Ovary (tissue), 9 donors: ENCODE data around the gene FTCDNL1. TPM values are rescaled to one million over a fixed set of nuclear protein-coding genes. Genes with fewer than 3 reads are reported as not detected.

Source experiments
- DNase-seq, 5 donors: peaks; one replicate each; pipeline ENCODE4 v3.0.0-alpha.2; 2019 to 2020
- H3K27ac ChIP-seq, 2 donors: fragments of 200-600 bp; one replicate each; pipeline versions ENCODE4 v1.5.1 to v1.8.0; 2019 to 2022
- H3K27me3 ChIP-seq: fragments of 200-600 bp; one replicate; pipeline ENCODE4 v1.8.0; 2022
- H3K36me3 ChIP-seq: fragments of 200-600 bp; sonication (generic); one replicate; pipeline ENCODE4 v1.5.1; 2019
- H3K4me1 ChIP-seq: one replicate; pipeline ENCODE4 v1.8.1; 2013; ENCODE audit warnings: mild to moderate bottlenecking, moderate library complexity; ENCODE audit not compliant: insufficient read depth
- H3K4me3 ChIP-seq: fragments of 200-600 bp; sonication (generic); one replicate; pipeline ENCODE4 v1.5.1; 2017
- H3K9me3 ChIP-seq, 2 donors: fragments of 200-600 bp in 1 of 2; sonication (generic) in 1 of 2; one replicate each; pipeline versions ENCODE4 v1.5.1 to v1.8.1; 2013 to 2019; ENCODE audit warnings: mild to moderate bottlenecking in 1 of 2, moderate library complexity in 1 of 2
- CTCF ChIP-seq, 3 donors: fragments of 450-650 bp in 2 of 3; fragments of 200-600 bp in 1 of 3; IDR thresholded peaks; one replicate each; pipeline versions ENCODE4 v1.5.1 to v1.8.0; 2016 to 2022; ENCODE audit warnings: antibody characterized with exemption in 3 of 3, mild to moderate bottlenecking in 1 of 3
- EP300 ChIP-seq: sonication (generic); formaldehyde crosslinking; IDR thresholded peaks from one replicate; pipeline ENCODE4 v1.6.1; 2017; ENCODE audit warnings: antibody characterized with exemption
- POLR2A ChIP-seq: fragments of 450-650 bp; IDR thresholded peaks from one replicate; pipeline ENCODE4 v1.6.1; 2017; ENCODE audit warnings: antibody characterized with exemption, mild to moderate bottlenecking, moderate library complexity
- WGBS, 3 donors: extraction: QIAGEN DNeasy Blood & Tissue Kit in 1 of 3; methylation state at CpG; one replicate each; pipeline versions ENCODE4 v1.1.5 to v1.1.7; 2013 to 2017; 5-methylcytosine and 5-hydroxymethylcytosine counted together
- intact Hi-C, 4 donors: fragments of 100-400 bp; cut with DNase I; formaldehyde crosslinking; loops; one replicate each; pipeline versions ENCODE4 v1.11.0 to v1.15.1; 2022 to 2023
- polyA plus RNA-seq, 2 donors: library from polyadenylated mRNA; stranded (reverse); fragments of 200-250 nt in 1 of 2; fragments of 350-450 nt in 1 of 2; fragmentation: Illumina TruSeq in 1 of 2; extraction: RNeasy Lipid Tissue Mini Kit (QIAGEN cat#74804) in 1 of 2; gene quantifications; one replicate each; pipeline ENCODE4 v1.2.3, GENCODE V29; 2013 to 2014
- total RNA-seq, 7 donors: library from RNA; depleted of rRNA in 2 of 7; stranded (reverse); fragments of >200 nt in 2 of 7; fragmentation: NEBNext Ultra II Directional in 3 of 7; extraction: Animal tissue kit (Norgen Biotek cat#: 25700) in 3 of 7; gene quantifications; one replicate each; pipeline versions ENCODE4 v1.1.0 to v1.2.4, GENCODE V29; 2016 to 2023
- donor health status: DM: no; HTN: no; CAD: no; lungs with moderate emphysema.
- donor health status: DM: no; HTN: no; CAD: no.
- donor health status: Bipolar disorder and iron deficiency.
- donor health status: DM: yes; HTN: yes; CAD: no.
- donor health status: DM: no; HTN: no; CAD: no.
- donor health status: DM: yes; HTN: yes; CAD: no.

FTCDNL1 gene
- total and polyA plus RNA-seq, 9 donors: 0.56 to 3.4 (median 2.1) TPM

GRCh38 chr2:199764273-199764800 is 86.7 kb downstream of the FTCDNL1 start:
- Histone ChIP-seq H3K4me1 (no peaks in the 10 kb centered on the region), H3K4me3 (no peak overlapping the region), H3K27ac (no peak overlapping the region), H3K9me3 (no peaks in the 10 kb centered on the region), H3K27me3 (no peaks in the 10 kb centered on the region), H3K36me3 (no peaks in the 10 kb centered on the region)
- WGBS, 3 donors: 90 to 94% (median 93%) methylated on average over 7 of the region's 7 CpGs
- intact Hi-C loops: no loop called here
- DNase-seq: no peak
- TF ChIP-seq POLR2A: no peak
- no peak for TF ChIP-seq CTCF (IDR thresholded peaks at IDR 0.05)
- TF ChIP-seq EP300: no peak

GRCh38 chr2:199762963-199763362 is 88.0 kb downstream of the FTCDNL1 start:
- intact Hi-C loops: no loop called here
- no peaks in the 10 kb centered on the region for H3K36me3 ChIP-seq
- no peak for TF ChIP-seq CTCF (IDR thresholded peaks at IDR 0.05)
- TF ChIP-seq POLR2A: no peak
- no peak for TF ChIP-seq EP300
- H3K4me3 ChIP-seq: no peak overlapping the region
- no peaks in the 10 kb centered on the region for H3K9me3 ChIP-seq
- no peak overlapping the region for H3K27ac ChIP-seq
- H3K27me3 ChIP-seq: no peaks in the 10 kb centered on the region
- DNase-seq: no peak
- WGBS, 3 donors: 81 to 85% (median 82%) methylated on average over 4 of the region's 4 CpGs
- H3K4me1 ChIP-seq: no peaks in the 10 kb centered on the region

- TF ChIP-seq EP300: no peak
- TF ChIP-seq CTCF (IDR thresholded peaks at IDR 0.05): no peak
- TF ChIP-seq POLR2A: no peak
- H3K4me1 ChIP-seq: no peaks in the 10 kb centered on the region
- H3K9me3 ChIP-seq: no peaks in the 10 kb centered on the region
- DNase-seq: no peak
- H3K4me3 ChIP-seq: no peak overlapping the region
- 93 to 97% (median 96%) methylated on average over 3 of the region's 3 CpGs for WGBS, 3 donors
- H3K27me3 ChIP-seq: no peaks in the 10 kb centered on the region
- no peaks in the 10 kb centered on the region for H3K36me3 ChIP-seq
- H3K27ac ChIP-seq: no peak overlapping the region
- intact Hi-C loops: no loop called here
Measured at GRCh38 chr2:199760574-199760973, 90.4 kb downstream of the FTCDNL1 start.

GRCh38 chr2:199757233-199757870 is 93.6 kb downstream of the FTCDNL1 start:
- TF ChIP-seq CTCF (IDR thresholded peaks at IDR 0.05) (no peak), POLR2A (no peak), EP300 (no peak)
- Histone ChIP-seq H3K27ac (no peak overlapping the region), H3K9me3 (no peaks in the 10 kb centered on the region), H3K27me3 (no peaks in the 10 kb centered on the region), H3K4me1 (no peaks in the 10 kb centered on the region), H3K36me3 (no peaks in the 10 kb centered on the region), H3K4me3 (no peak overlapping the region)
- WGBS, 3 donors: 53 to 65% (median 63%) methylated on average over 3 of the region's 3 CpGs
- DNase-seq: no peak
- intact Hi-C loops: no loop called here
